ENCODE data around the gene KLRF1. TPM values are rescaled to one million over a fixed set of nuclear protein-coding genes. Genes with fewer than 3 reads are reported as not detected.

The KLRF1 gene
- total RNA-seq, 1 experiment from 2014 or later, result not detected

DNA sequence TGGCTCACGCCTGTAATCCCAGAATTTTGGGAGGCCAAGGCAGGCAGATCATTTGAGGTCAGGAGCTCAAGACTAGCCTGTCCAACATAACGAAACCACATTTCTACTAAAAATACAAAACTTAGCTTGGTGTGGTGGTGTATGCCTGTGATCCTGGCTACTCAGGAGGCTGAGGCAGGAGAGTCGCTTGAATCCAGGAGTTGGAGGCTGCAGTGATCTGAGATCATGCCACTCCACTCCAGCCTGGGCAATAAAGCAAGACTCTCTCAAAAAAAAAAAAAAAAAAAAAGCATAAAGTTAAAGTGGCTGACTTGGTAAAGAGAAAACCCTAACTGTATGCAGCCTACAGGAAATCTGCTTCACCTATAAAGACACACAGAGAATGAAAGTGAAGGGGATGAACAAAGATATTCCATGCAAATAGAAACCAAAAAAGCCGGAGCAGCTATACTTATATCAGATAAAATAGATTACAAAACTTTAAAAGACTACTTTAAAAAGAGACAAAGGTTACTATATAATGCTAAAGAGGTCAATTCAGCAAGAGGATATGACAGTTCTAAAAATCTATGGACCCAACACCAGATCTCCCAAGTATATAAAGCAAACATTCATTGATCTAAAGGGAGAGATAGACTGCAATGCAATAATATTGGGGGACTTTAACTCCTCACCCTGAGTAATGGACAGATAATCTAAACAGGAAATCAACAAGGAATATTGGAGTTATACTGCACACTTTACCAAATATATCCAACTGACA is 37.8 kb downstream of the KLRF1 start:
- CTCF ChIA-PET, result no interaction called here
- no peak overlapping the region for H3K4me3 ChIP-seq (replicated peaks in 1 of 2; ENCODE audit: low read depth in 1 of 2, low read length in 2 of 2)
- TF ChIP-seq, protein P1, sequence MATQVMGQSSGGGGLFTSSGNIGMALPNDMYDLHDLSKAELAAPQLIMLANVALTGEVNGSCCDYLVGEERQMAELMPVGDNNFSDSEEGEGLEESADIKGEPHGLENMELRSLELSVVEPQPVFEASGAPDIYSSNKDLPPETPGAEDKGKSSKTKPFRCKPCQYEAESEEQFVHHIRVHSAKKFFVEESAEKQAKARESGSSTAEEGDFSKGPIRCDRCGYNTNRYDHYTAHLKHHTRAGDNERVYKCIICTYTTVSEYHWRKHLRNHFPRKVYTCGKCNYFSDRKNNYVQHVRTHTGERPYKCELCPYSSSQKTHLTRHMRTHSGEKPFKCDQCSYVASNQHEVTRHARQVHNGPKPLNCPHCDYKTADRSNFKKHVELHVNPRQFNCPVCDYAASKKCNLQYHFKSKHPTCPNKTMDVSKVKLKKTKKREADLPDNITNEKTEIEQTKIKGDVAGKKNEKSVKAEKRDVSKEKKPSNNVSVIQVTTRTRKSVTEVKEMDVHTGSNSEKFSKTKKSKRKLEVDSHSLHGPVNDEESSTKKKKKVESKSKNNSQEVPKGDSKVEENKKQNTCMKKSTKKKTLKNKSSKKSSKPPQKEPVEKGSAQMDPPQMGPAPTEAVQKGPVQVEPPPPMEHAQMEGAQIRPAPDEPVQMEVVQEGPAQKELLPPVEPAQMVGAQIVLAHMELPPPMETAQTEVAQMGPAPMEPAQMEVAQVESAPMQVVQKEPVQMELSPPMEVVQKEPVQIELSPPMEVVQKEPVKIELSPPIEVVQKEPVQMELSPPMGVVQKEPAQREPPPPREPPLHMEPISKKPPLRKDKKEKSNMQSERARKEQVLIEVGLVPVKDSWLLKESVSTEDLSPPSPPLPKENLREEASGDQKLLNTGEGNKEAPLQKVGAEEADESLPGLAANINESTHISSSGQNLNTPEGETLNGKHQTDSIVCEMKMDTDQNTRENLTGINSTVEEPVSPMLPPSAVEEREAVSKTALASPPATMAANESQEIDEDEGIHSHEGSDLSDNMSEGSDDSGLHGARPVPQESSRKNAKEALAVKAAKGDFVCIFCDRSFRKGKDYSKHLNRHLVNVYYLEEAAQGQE (IDR thresholded peaks at IDR 0.05; ENCODE audit: low read depth), result no peak
- TF ChIP-seq ELF1 (IDR thresholded peaks at IDR 0.05; ENCODE audit: borderline replicate concordance, low read depth), result no peak
- no peak for TF ChIP-seq EZH2phosphoT487 (IDR thresholded peaks at IDR 0.05; ENCODE audit: borderline replicate concordance)
- no peak for TF ChIP-seq EGR1 (IDR thresholded peaks at IDR 0.05; ENCODE audit: low read depth)
- no peak for TF ChIP-seq TCF7L2 (IDR thresholded peaks at IDR 0.05; ENCODE audit: borderline replicate concordance, extremely low read depth, insufficient read depth, insufficient read length)
- TF ChIP-seq SP1 (IDR thresholded peaks at IDR 0.05; ENCODE audit: low read depth), result no peak
- TF ChIP-seq YY1 (IDR thresholded peaks at IDR 0.05; ENCODE audit: extremely low read depth, insufficient replicate concordance, low read depth, low read length), result no peak
- TF ChIP-seq FOSL1 (IDR thresholded peaks at IDR 0.05; ENCODE audit: low read depth), result no peak
- no peak for TF ChIP-seq POLR2A (IDR thresholded peaks at IDR 0.05; ENCODE audit: borderline replicate concordance, extremely low read depth, insufficient read depth, insufficient read length)
- TF ChIP-seq ZFX (IDR thresholded peaks at IDR 0.05), result no peak
- no peak for TF ChIP-seq CEBPB (IDR thresholded peaks at IDR 0.05; ENCODE audit: low read depth)
- no peak for TF ChIP-seq POLR2AphosphoS5 (IDR thresholded peaks at IDR 0.05; ENCODE audit: low read depth, low read length)
- TF ChIP-seq, protein P2, sequence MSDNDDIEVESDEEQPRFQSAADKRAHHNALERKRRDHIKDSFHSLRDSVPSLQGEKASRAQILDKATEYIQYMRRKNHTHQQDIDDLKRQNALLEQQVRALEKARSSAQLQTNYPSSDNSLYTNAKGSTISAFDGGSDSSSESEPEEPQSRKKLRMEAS (IDR thresholded peaks at IDR 0.05), result no peak
- TF ChIP-seq RAD21 (IDR thresholded peaks at IDR 0.05; ENCODE audit: low read depth), result no peak
- TF ChIP-seq EZH2 (IDR thresholded peaks at IDR 0.05), result no peak
- TF ChIP-seq, protein P3, sequence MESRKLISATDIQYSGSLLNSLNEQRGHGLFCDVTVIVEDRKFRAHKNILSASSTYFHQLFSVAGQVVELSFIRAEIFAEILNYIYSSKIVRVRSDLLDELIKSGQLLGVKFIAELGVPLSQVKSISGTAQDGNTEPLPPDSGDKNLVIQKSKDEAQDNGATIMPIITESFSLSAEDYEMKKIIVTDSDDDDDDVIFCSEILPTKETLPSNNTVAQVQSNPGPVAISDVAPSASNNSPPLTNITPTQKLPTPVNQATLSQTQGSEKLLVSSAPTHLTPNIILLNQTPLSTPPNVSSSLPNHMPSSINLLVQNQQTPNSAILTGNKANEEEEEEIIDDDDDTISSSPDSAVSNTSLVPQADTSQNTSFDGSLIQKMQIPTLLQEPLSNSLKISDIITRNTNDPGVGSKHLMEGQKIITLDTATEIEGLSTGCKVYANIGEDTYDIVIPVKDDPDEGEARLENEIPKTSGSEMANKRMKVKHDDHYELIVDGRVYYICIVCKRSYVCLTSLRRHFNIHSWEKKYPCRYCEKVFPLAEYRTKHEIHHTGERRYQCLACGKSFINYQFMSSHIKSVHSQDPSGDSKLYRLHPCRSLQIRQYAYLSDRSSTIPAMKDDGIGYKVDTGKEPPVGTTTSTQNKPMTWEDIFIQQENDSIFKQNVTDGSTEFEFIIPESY (IDR thresholded peaks at IDR 0.05; ENCODE audit: extremely low read depth, insufficient replicate concordance, low read length), result no peak
- no peak for TF ChIP-seq ZNF274 (IDR thresholded peaks at IDR 0.05; ENCODE audit: low read depth, low read length)
- no peak overlapping the region for H3K27ac ChIP-seq (ENCODE audit: low read depth, low read length)
- DNase-seq (ENCODE audit: low read depth, low spot score), result no peak
- POLR2A ChIA-PET, result no interaction called here
- no peak overlapping the region for H2AFZ ChIP-seq (ENCODE audit: low read depth, low read length, poor library complexity, severe bottlenecking)
- H3K9me3 ChIP-seq (ENCODE audit: control insufficient read depth in 1 of 2, insufficient read depth in 1 of 2, low read depth in 1 of 2, low read length in 2 of 2), result no peaks in the 10 kb centered on the region
- H3K9me2 ChIP-seq (ENCODE audit: insufficient read depth), result no peaks in the 10 kb centered on the region
- no peaks in the 10 kb centered on the region for H3K36me3 ChIP-seq (ENCODE audit: control insufficient read depth in 1 of 2, insufficient read depth in 2 of 2, low read length in 2 of 2)
- no peaks in the 10 kb centered on the region for H3K4me1 ChIP-seq (ENCODE audit: control insufficient read depth in 1 of 2, insufficient read depth in 2 of 2, low read length in 2 of 2)
- H3K79me2 ChIP-seq (ENCODE audit: insufficient read depth, low read length), result no peaks in the 10 kb centered on the region
- H3K4me2 ChIP-seq (ENCODE audit: low read length), result no peak overlapping the region
- H4K20me1 ChIP-seq (ENCODE audit: insufficient read depth), result no peaks in the 10 kb centered on the region
- BruUV-seq (replicated peaks), result no TSS peak
- no peak overlapping the region for H3K9ac ChIP-seq (ENCODE audit: low read length)
- no peak for ATAC-seq
- intact Hi-C loops (cut with micrococcal nuclease), result no loop called here
- peaks cover 33% of the 10 kb centered on the region for H3K27me3 ChIP-seq (ENCODE audit: insufficient read depth, low read length)
- RAD21 ChIA-PET (ENCODE audit: low non-redundant PET in 1 of 2, low total read pairs in 2 of 2, uncharacterized antibody in 2 of 2, unreplicated experiment in 2 of 2), result no interaction called here
